GM18499 (cell line): Measurements from ENCODE around the gene EIF4B.
"Not testable (repeated sequence)": the region's sequence is repeated elsewhere in the genome, so short reads cannot be mapped to it uniquely, and the experiment has no call there.

Experiments
- ATAC-seq: cut with Tn5 transposase; IDR thresholded peaks from one replicate; pipeline ENCODE4 v1.9.1; 2021; ENCODE audit warnings: moderate number of reproducible peaks; ENCODE audit not compliant: insufficient read depth, unreplicated experiment

Gene EIF4B

DNA sequence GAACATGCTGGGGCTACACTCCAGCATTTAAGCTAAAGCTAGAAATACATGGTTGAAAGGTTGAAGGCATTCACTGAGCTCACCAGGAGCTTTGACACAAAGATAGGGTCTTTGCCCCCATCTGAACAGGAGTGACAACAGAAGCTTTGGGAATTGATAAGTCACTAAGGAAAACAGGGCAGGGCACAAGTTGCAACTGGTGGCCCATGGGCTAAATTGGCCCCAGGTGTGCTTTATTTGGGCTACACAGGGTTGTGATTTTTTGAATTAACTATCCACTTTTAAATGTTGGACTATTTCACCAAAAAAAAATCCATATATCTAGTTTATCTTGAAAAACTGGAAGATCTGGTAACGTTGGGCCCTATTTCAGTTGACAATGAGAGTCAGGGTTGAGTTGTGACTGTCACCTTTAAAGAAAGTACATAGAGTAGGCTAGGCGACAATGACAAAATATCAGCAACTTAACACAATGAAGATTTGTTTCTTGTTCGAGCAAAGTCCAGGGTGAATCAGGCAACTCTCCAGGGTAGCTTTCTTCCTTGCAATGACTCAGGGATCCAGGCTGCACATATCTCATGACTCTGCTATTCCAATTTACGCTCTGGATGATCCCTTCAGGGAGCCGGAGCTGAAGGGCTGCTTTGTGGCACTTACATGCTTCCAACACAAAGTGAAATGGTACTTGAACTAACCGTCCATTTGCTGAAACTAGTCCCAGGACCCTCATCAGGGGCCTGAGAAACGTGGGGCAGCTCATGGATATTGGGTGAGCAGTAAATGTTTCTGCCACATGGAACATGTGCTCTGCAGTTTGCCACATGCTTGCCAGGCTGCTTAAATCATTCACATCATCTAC, 13.3 kb upstream of the EIF4B start:
- ATAC-seq = no peak

DNA sequence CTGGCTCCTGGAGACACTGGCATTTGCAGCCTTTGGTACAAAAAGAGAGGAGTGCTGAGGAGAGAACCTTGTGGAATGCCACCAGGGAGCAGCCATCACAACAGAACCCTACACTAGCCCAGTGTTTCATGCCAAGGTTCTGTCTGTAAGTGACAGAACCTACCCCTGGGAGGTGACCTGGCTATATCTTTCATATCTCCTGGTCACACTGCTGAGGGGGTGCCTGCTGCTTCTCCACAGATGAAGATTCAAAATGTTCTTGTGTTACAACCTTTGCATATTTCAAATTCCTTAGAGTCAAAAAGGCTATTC, 12.7 kb upstream of the EIF4B start:
- no peak for ATAC-seq

DNA sequence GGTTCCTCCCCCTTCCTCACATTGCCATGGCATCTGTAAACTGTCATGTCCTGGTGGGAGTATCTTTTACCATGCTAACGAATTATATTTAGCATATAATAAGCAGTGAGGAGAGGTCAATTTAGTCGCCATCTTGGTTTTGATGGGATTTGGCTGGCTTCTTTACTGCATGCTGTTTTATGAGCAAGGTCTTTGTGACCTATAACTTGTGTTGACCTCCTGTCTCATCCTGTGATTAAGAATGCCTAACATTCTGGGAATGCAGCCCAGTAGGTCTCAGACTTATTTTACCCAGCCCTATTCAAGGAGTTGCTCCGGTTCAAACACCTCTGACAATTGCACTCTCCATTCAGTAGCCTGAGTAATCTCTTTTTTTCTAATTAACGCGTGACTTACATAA, 2.1 kb upstream of the EIF4B start:
- no peak for ATAC-seq

DNA sequence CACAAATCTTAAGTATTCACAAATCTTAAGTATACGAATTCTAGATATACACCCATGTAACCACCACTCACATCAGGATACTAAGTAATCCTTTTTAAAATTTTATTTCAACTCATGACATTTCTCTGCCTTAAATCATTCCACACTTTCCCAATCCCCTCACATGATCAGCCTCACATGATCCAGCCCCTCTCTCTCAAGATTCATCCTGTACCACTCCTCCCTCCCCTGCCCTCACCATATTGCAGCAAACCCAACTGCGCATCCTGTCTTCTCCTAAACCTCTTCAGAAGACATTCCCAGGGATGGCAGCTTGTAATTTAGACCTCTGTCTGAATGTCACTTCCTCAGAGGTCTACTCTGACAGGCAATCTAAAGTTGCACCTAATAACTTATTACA, 1.7 kb upstream of the EIF4B start:
- no peak for ATAC-seq

DNA sequence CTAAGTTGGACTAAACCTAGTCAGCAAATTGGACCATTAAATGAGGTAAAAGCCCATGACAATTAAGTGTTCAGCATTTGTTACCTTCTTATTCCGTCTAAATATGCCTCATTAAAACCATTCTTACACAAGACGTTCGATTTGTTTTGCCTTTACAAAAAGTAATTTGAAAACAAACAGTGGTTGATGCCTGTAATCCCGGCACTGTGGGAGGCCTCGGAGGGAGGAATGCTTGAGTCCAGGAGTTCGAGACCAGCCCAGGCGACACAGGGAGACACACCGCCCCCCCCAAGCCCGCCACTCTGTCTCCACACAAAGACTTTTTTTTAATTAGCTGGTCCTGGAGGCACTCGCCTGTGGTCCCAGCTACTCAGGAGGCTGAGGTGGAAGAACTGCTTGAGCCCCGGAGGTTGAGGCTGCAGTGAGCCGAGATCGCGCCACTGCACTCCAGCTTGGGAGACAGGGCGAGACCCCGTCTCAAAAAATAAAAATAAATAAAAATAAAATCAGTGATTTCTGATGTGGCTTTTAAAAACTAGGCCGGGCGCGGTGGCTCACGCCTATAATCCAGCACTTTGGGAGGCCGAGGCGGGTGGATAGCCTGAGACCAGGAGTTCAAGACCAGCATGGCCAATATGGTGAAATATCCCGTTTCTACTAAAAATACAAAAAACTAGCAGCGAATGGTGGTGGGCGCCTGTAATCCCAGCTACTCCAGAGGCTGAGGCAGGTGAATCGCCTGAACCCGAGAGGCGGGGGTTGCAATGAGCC, 856 bp upstream of the EIF4B start:
- no peak for ATAC-seq

DNA sequence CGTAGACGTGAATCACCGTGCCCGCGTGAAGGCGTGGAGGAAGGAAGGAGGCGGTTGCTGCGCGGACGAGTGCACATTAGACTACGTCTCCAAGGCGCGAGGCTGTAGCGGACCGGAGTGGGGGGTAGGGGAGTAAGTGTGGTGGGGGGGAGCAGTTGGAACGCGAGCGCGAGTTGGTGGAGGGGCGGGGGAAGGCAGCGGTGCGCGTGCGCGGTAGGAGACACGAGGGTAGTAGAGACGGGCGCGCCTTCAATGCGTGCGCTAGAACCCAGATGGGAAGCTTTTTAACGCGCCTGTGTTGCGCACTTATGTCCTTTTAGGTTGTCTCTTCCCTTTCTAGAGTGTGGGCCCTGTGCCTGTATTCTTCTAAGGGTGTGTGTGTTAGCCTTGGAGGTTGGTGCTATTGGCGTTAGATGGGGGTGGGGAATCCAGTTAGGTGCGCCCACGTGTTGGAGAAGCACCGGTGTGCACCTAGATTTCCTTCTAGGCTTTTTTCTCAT, 604 bp downstream of the EIF4B start:
- ATAC-seq = no peak

DNA sequence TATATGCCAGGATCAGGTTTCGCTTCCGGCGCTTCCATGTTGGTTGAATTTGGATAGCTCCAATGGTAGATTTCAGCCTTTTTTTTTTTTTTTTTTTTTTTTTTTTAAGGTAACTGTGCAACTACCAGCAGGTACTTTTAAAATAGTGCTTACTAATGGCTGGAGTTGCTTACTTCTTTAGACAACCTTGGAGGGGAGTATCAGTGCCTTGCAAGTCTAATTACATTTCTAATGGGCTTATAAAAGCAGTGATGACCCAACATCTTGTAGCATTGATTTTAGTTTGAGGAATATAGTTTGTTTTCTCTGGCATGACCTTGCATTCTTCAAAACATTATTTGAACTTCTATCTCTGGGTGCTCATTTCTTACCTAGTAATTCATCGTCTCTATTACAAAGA, 1.1 kb downstream of the EIF4B start:
- no peak for ATAC-seq

DNA sequence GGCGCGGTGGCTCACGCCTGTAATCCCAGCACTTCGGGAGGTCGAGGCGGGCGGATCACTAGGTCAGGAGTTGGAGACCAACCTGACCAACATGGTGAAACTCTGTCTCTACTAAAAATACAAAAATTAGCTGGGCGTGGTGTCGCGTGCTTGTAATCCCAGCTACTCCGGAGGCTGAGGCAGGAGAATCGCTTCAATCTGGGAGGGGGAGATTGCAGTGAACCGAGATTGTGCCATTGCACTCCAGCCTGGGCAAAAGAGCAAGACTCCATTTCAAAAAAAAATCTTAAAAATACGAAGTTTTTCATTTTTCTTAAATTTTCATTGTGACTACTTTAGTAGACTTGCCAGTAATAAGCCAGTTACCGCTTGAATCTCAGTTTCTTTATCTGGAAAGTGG, 2.5 kb downstream of the EIF4B start:
- ATAC-seq = not testable (repeated sequence)

DNA sequence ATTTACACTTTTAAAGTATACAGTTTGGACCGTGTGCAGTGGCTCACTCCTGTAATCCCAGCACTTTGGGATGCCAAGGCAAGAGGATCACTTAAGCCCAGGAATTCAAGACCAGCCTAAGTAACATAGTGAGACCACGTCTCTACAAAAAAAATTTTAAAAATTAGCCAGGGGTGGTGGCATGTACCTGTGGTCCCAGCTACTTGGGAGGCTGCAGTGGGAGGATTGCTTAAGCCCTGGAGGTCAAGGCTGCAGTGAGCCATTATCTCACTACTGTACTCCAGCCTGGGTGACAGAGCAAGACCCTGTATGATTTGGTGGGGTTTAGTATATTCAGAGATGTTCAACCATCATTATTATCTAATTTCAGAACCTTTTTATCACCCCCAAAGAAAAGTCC, 4.7 kb downstream of the EIF4B start:
- ATAC-seq = no peak

DNA sequence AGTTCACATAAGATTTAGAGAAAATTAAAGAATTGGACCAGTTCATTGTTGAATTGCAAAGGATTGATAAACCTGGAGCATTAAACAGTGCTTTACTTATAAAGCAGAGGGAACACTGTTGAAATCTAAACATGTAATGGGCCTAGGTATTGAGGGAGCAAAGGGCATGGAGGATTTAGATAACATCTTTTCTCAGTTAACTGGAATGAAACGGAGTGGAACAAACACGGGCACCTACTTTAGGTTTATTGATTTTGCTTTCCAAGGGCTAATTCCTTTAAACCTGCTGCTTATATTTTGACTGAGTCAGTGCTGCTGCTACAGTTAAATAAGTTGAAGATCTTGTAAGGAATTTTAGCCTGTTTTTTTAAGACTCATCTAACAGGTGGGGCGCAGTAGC, 5.6 kb downstream of the EIF4B start:
- ATAC-seq = no peak

DNA sequence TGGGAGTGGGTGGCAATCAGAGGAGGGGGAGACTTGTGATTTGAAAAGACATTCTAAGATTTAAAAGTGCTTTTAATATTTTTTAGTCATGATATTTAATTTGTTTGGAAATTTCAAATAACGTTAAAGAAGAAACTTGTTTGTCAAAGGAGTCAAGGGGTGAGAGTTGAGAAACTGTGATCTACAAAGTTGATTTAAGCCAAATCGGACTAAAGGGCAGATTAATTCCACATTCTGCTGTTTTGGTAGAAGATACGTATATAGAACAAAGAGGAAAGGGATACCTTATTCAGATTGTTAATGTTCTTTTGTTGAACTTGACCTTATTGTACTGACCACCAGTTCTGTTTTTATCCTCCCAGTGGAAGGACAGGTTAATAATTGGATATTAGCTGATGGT, 6.7 kb downstream of the EIF4B start:
- no peak for ATAC-seq

DNA sequence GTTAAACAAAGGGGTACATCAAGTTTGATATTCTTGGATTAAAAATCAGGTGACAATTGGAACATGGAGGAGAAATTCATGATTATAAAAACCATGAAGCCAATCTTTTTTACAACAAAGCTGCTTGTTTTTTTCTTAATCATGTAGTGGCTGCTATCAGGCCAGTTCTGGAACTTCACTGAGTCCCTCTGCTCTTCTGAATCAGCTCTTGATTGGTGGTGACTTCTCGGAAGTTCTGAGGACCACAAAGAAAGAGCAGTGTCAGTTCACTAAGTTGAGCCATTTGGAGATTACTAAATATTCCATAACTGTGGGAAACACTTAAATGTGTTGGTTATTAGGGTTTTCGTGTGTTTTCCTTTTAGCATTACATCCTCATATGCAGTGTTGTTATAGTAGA, 8.5 kb downstream of the EIF4B start:
- ATAC-seq = no peak

DNA sequence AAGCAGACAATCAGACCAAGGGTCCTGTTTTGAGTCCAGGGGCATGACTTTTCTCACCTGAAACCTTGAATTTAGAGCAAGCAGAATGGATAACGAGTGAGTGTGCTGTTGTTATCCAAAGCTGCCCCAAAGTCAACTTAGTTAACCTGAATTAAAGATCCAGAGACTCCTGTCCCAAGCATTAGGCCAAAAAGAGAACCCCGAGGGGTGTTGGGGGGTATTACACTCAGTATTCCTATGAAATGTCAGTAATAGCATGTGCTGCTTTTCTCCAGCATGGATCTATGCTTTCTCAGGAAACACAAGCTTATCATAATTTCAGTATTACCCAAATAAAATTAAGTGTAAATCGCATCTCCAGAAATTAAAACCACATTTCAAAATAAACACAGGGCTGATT, 19.0 kb downstream of the EIF4B start:
- no peak for ATAC-seq

DNA sequence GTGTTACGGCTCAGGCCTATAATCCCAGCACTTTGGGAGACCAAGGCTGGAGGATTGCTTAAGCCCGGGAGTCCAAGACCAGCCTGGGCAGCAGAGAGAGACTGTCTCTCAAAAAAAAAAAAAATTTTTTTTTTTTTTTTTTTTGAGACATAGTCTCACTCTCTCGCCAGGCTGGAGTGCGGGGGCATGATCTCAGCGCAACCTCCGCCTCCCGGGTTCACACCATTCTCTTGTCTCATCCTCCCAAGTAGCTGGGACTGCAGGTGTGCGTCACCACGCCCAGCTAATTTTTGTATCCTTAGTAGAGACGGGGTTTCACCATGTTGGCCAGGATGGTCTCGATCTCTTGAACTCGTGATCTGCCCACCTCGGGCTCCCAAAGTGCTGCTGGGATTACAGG, 20.8 kb downstream of the EIF4B start:
- not testable (repeated sequence) for ATAC-seq

DNA sequence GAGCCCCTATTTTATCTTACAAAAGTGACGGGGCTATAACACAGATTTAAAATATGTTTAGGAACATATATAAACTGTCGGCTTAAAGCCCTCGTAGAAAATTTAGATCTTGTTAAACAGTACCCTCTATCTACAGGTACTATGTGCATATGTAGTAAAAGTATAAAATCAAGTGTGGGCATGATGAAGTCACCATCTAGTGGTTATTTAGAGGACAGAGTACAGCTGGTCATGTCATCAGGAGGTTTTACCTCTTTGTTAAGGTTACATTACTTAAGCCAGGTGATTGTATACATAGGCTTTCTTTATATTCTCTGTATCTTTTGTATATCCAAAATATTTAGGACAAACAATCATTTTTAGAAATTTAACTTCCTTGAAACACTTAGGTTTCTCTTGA, 25.4 kb downstream of the EIF4B start:
- no peak for ATAC-seq

DNA sequence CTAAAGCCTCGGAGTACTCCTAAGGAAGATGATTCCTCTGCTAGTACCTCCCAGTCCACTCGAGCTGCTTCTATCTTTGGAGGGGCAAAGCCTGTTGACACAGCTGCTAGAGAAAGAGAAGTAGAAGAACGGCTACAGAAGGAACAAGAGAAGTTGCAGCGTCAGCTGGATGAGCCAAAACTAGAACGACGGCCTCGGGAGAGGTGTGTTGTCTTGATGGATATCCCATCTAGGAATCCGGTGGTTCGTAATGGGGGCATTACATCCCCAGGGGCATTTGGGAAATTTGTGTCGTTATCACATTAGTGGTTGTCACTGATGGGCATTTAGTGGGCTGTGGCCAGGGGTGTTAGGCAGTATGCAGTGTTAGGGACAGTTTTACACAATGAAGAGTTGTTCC, 27.6 kb downstream of the EIF4B start:
- not testable (repeated sequence) for ATAC-seq

DNA sequence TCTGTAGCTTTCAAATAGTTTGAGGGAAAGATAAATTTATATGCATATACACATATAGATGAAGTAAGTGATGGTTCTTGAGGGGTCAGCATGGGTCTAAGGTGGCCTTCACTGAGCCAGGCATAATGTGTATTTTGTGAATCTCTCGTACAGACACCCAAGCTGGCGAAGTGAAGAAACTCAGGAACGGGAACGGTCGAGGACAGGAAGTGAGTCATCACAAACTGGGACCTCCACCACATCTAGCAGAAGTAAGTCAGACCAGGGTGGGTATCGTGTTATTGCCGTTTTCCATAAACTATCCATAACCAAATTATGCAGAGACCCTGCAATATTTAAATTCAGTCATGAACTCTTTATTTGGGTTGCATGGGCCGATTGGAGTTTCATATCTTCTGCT, 28.2 kb downstream of the EIF4B start:
- ATAC-seq = no peak

DNA sequence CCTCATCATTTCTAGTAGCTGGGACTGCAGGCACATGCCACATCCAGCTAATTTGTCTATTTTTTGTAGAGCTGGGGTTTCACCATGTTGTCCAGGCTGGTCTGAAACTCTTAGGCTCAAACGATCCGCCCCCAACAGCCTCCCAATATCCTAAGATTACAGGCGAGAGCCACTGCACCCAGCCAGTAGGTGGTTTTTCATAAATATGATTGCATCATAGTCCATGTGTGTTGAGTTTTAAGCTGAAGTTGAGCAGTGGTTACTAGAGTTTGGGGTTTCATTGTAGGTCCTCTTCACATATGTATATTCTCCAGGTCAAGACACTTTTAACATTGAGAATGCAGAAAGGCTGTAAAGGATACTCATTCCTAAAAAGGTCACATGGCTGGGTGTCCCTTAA, 30.5 kb downstream of the EIF4B start:
- no peak for ATAC-seq

DNA sequence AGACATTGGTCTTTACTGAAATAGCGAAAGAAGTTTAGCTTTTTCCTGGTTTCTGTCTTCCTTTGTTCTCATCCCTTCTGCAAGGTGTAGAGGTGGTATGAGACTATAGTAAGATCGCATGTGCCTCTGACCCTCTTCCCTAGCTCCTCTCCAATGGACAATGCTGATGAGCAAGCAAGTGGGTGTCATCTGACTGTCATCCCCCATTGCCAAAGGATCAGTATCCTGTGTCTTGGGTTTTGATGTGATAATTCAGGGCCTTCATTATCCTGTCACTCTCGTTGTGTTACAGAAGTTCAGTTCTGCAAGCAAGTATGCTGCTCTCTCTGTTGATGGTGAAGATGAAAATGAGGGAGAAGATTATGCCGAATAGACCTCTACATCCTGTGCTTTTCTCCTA, 33.6 kb downstream of the EIF4B start:
- ATAC-seq = no peak

DNA sequence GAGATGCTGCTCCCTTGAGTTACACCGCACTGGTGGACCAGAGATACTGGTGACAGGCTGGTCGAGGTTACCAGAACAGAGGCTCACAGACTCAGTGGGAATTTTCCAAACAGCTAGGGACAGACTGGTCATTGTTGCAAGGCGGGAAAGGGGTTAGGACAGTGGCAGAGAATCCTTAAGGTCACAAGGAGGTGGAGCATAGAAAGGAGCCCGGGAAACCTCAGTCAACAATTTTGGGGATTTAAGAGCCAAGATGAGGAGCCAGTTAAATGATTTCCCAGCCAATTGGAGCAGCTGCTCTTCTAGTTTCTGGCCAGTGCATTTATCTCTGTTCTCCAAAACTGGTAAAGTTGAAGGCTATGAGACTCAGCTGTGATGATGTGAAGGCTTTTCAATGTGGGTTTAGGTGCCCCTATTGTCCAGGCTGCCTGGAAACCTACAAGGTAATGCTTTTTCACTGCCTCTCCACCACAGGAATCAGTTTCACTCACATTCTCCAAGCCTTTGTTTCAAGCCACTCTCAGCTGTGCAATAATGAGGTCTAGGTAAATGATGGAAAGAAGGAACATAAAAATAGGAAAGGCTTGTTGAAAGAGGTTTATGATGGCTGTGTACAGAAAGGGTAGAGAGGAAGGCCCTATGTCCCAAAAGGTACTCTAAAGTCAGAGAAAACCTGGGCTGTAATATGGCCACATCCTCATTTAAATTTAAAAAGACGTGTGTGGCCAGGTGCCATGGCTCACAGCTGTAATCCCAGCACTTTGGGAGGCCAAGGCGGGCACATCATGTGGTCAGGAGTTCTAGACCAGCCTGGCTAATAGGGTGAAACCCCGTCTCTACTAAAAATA, 36.6 kb downstream of the EIF4B start:
- ATAC-seq = no peak

DNA sequence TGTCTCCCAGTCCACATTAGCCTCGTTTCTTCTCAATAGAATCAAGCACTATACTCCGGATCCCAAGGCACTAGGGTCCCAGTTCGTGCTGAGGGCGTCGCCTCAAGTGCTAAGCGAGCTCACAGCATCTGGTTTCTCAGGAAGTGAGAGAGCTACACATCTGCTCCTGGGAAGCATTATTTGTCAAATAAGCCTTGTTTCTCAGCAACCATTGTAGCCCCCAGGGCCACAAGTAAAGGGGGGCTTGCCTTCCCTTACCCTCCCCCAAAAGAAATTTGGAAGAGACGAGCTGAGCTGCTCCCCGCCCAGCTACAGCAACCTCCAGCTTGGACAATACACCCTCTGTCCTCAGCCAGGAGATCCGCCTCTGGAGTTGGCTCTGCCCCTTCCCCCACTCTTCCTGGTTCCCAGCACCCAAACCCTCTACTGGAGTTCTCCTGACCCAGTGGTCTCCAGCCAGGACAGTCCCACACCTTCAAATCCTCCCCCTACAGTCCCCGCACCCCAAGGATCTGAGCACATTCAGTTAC, 37.9 kb downstream of the EIF4B start:
- ATAC-seq = no peak
